ENCODE measurements around the gene FBXW5.
A peak's percentile ranks its signal among the peaks of the same experiment; 100 is the strongest.

The FBXW5 gene

GRCh38 chr9:136981588-136982231, 37.2 kb upstream of the FBXW5 start:
- Mint-ChIP-seq H3K36me3 (peaks cover 2% of the 10 kb centered on the region), H3K27ac (no peak overlapping the region), H3K27me3 (peaks cover 16% of the 10 kb centered on the region), H3K9me3 (no peaks in the 10 kb centered on the region), H3K4me1 (peaks cover 4% of the 10 kb centered on the region), H3K4me3 (no peak overlapping the region)
- ATAC-seq (ENCODE audit: low read depth) (no peak), DNase-seq (ENCODE audit: low spot score in 2 of 2) (no peak)

GRCh38 chr9:136980669-136981478, 36.3 kb upstream of the FBXW5 start:
- peaks cover 16% of the 10 kb centered on the region for H3K27me3 Mint-ChIP-seq
- H3K4me1 Mint-ChIP-seq = peaks cover 4% of the 10 kb centered on the region
- H3K36me3 Mint-ChIP-seq = peaks cover 2% of the 10 kb centered on the region
- H3K27ac Mint-ChIP-seq = no peak overlapping the region
- no peaks in the 10 kb centered on the region for H3K9me3 Mint-ChIP-seq
- ATAC-seq (ENCODE audit: low read depth) (no peak), DNase-seq (ENCODE audit: low spot score in 2 of 2) (no peak)
- H3K4me3 Mint-ChIP-seq = no peak overlapping the region

DNA sequence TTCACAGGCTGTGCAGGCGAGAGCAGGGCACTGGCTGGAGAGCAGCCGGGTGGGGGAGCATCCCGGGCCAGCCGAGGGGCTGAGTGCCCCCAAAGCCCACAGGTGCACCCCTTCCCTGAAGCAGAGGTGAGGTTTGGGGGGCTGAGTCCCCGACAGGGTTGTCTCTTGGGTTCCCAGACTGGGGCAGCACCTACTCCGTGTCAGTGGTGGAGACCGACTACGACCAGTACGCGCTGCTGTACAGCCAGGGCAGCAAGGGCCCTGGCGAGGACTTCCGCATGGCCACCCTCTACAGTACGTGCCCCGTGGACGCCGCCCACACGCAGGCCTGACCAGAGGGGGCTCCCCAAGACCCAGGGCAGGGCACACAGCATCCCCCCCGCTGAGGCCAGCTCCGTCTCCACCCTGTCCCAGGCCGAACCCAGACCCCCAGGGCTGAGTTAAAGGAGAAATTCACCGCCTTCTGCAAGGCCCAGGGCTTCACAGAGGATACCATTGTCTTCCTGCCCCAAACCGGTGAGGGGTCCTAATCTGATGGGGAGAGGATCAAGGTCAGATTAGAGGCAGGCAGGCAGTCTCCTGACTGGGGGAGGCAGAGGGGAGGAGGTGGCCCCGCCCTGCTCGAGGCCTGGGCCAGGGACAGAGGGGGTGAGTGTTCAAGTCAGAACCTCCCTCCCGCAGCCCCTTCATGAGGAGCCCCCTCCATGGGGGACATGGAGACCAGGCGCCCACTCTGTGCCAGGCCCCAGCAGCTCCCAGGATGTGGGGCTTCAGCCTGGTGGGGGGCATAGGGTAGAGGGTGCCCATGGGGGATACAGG, 35.4 kb upstream of the FBXW5 start:
- no peak for DNase-seq (ENCODE audit: low spot score in 2 of 2)
- H3K36me3 Mint-ChIP-seq = peaks cover 2% of the 10 kb centered on the region
- no peak overlapping the region for H3K4me3 Mint-ChIP-seq
- H3K27ac Mint-ChIP-seq = no peak overlapping the region
- H3K4me1 Mint-ChIP-seq = peaks cover 4% of the 10 kb centered on the region
- H3K27me3 Mint-ChIP-seq = peaks cover 16% of the 10 kb centered on the region
- no peak for ATAC-seq (ENCODE audit: low read depth)
- no peaks in the 10 kb centered on the region for H3K9me3 Mint-ChIP-seq

DNA sequence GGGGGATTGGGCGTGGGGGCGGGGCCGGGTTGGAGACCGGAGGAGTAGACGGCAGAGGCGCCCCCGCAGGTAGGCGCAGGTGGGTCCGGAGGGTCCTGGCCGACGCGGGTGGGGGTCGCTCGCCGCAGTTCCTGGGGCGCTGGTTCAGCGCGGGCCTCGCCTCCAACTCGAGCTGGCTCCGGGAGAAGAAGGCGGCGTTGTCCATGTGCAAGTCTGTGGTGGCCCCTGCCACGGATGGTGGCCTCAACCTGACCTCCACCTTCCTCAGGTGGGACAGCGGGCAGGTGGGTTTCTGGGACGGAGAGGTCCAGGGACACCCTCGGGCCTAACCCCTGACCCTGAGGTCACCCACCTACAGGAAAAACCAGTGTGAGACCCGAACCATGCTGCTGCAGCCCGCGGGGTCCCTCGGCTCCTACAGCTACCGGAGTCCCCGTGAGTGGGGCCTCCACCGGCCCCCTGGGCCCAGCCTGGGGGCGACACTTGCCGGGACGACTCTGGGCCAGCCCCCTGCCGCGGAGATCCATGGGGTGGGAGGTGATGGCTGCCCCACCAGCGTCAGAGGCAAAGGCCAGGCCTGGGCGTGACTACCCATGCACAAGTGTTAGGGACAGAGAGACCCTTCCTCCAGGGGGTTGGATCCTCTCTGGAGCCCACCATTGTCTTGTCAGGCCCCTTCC, 34.5 kb upstream of the FBXW5 start:
- no peak overlapping the region for H3K27ac Mint-ChIP-seq
- peaks cover 2% of the 10 kb centered on the region for H3K36me3 Mint-ChIP-seq
- no peaks in the 10 kb centered on the region for H3K9me3 Mint-ChIP-seq
- H3K4me3 Mint-ChIP-seq = no peak overlapping the region
- H3K27me3 Mint-ChIP-seq = peaks cover 15% of the 10 kb centered on the region
- ATAC-seq (ENCODE audit: low read depth) = no peak
- DNase-seq (ENCODE audit: low spot score in 2 of 2) = no peak
- peaks cover 3% of the 10 kb centered on the region for H3K4me1 Mint-ChIP-seq

- Mint-ChIP-seq H3K4me3 (no peak overlapping the region), H3K27ac (no peak overlapping the region), H3K36me3 (no peaks in the 10 kb centered on the region), H3K4me1 (no peaks in the 10 kb centered on the region), H3K9me3 (no peaks in the 10 kb centered on the region), H3K27me3 (peaks cover 11% of the 10 kb centered on the region)
- peak in 1 of 2 donors; percentile 67 for DNase-seq (ENCODE audit: low spot score in 2 of 2)
- peak; percentile 53 for ATAC-seq (ENCODE audit: low read depth)
Measured at GRCh38 chr9:136978073-136978864, 33.7 kb upstream of the FBXW5 start.

GRCh38 chr9:136977649-136978072, 33.1 kb upstream of the FBXW5 start:
- H3K27me3 Mint-ChIP-seq = peaks cover 12% of the 10 kb centered on the region
- no peak for ATAC-seq (ENCODE audit: low read depth)

DNA sequence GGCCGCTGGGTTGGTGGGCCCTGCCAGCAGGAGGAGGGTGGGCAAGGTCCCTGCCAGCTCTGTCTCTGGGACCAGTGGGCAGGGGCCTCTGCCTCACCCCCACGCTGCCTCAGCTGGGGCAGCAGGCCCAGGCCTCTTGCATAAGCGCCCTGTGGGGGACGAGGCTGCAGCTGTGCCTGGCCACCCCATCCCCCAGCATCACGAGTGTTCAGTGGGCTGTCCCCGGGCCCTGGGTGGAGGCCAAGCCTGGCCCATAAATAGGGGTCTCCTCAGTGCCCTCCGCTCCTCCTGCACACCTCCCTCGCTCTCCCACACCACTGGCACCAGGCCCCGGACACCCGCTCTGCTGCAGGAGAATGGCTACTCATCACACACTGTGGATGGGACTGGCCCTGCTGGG, 32.7 kb upstream of the FBXW5 start, which contains the start of gene PTGDS:
TSS of gene PTGDS (plus strand) at position 282 of the 400 bp plus-strand sequence. CDS start at position 357, 75 bp downstream.
- DNase-seq (ENCODE audit: low spot score in 2 of 2) = no peak

More at GRCh38 chr9:136977649-136978072, 33.1 kb upstream of the FBXW5 start:
- Mint-ChIP-seq H3K27ac (no peak overlapping the region), H3K4me1 (no peaks in the 10 kb centered on the region), H3K36me3 (no peaks in the 10 kb centered on the region), H3K4me3 (peak overlapping the region; percentile 9), H3K9me3 (no peaks in the 10 kb centered on the region)
- no peak for DNase-seq (ENCODE audit: low spot score in 2 of 2)

GRCh38 chr9:136975644-136976043, 31.1 kb upstream of the FBXW5 start:
- H3K9me3 Mint-ChIP-seq = no peaks in the 10 kb centered on the region
- DNase-seq (ENCODE audit: low spot score in 2 of 2) (no peak), ATAC-seq (ENCODE audit: low read depth) (peak; percentile 28)
- no peaks in the 10 kb centered on the region for H3K4me1 Mint-ChIP-seq
- H3K27me3 Mint-ChIP-seq = peaks cover 9% of the 10 kb centered on the region
- no peak overlapping the region for H3K27ac Mint-ChIP-seq
- H3K4me3 Mint-ChIP-seq = no peak overlapping the region
- no peaks in the 10 kb centered on the region for H3K36me3 Mint-ChIP-seq

More for the DNA sequence above, 32.7 kb upstream of the FBXW5 start, which contains the start of gene PTGDS:
- H3K27me3 Mint-ChIP-seq = peaks cover 12% of the 10 kb centered on the region
- ATAC-seq (ENCODE audit: low read depth) = no peak
- no peaks in the 10 kb centered on the region for H3K36me3 Mint-ChIP-seq
- H3K27ac Mint-ChIP-seq = no peak within 1 kb of the TSS
- H3K9me3 Mint-ChIP-seq = no peaks in the 10 kb centered on the region
- H3K4me1 Mint-ChIP-seq = no peaks in the 10 kb centered on the region
- H3K4me3 Mint-ChIP-seq = peak within 1 kb of the TSS; percentile 9

- DNase-seq (ENCODE audit: low spot score in 2 of 2) (no peak), ATAC-seq (ENCODE audit: low read depth) (no peak)
- Mint-ChIP-seq H3K27ac (no peak overlapping the region), H3K9me3 (no peaks in the 10 kb centered on the region), H3K4me1 (no peaks in the 10 kb centered on the region), H3K27me3 (peaks cover 9% of the 10 kb centered on the region), H3K4me3 (no peak overlapping the region), H3K36me3 (no peaks in the 10 kb centered on the region)
Measured at GRCh38 chr9:136974817-136975535, 30.4 kb upstream of the FBXW5 start.

- Mint-ChIP-seq H3K27me3 (peaks cover 10% of the 10 kb centered on the region), H3K36me3 (no peaks in the 10 kb centered on the region)
- ATAC-seq (ENCODE audit: low read depth) = no peak
Measured at GRCh38 chr9:136973618-136974617, 29.4 kb upstream of the FBXW5 start.

GRCh38 chr9:136972743-136973142, 28.2 kb upstream of the FBXW5 start:
- Mint-ChIP-seq H3K36me3 (no peaks in the 10 kb centered on the region), H3K9me3 (no peaks in the 10 kb centered on the region), H3K27me3 (peaks cover 11% of the 10 kb centered on the region), H3K4me3 (no peak overlapping the region), H3K4me1 (no peaks in the 10 kb centered on the region), H3K27ac (no peak overlapping the region)
- DNase-seq (ENCODE audit: low spot score in 2 of 2) (no peak), ATAC-seq (ENCODE audit: low read depth) (no peak)

More at GRCh38 chr9:136973618-136974617, 29.4 kb upstream of the FBXW5 start:
- Mint-ChIP-seq H3K27ac (no peak overlapping the region), H3K9me3 (no peaks in the 10 kb centered on the region), H3K4me1 (no peaks in the 10 kb centered on the region), H3K4me3 (no peak overlapping the region)
- DNase-seq (ENCODE audit: low spot score in 2 of 2) = no peak

All from memory B cell (primary cell).